Amniotic epithelial cell (primary cell): ENCODE results near the gene GLRA1.
"Not testable (repeated sequence)": the region's sequence is repeated elsewhere in the genome, so short reads cannot be mapped to it uniquely, and the experiment has no call there.

Experiments
- DNase-seq: peaks from one replicate; pipeline ENCODE4 v3.0.0-alpha.2; 2010; ENCODE audit warnings: low read depth

The GLRA1 gene

DNA sequence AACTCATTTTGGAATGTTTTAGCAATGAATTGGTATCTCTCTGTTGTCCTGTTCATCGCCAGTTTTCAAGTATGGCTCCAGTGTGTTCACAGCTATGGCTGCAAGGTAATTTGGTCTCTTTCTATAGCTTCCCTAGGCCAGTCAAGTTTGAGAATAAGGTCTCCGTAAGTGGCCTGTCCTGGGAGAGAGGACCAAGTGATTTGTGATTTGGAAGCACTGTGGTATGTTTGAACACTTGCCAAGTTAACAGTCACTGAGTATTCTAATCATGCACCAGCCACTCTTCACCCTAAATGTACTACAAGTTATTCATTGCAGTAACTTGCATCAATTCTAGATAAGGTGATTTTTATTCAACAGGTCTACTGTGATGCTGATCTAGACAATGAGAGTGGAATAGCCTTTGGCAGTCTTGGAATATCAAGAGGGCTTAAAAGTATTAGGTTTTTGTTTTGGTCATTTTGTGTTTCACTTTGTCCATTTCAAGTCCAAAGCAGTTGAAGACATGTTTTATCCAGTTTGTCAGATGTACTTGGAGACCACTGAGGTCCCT, 111.8 kb downstream of the GLRA1 start:
- DNase-seq, result peak; percentile 39

DNA sequence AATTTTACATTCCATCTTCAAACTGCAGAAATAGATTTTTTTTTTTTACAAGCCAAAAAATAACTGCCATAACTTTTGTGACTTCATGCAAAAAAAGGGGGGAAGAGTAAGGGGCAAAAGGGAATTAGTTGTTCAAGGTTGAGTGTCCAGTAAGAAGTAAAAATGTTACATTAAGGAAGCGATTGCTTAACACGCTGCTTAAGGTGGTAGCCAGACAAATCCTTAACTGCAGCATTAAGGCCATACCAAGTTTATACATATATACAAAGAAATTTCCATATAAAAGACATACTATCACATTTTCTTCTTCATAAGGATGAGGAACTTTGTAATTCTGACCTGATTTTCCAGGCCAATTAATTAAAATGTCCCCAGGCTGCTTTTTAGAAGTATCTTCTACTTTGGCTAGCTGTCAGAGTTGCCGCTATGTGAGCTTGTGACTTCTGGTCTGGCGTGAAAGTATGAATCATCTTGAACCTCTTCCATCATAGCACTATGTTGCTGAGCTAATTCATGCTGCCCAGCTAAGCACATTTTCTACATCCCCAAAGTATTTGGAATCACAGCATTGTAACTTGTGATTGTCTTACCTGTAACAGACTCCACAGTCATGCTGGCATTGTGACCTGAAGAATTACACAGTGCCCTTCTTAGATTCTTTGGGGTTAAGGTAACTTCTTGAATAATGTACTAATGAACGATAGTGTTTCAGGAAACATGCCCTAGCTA, 112.9 kb downstream of the GLRA1 start:
- DNase-seq, result peak; percentile 51

DNA sequence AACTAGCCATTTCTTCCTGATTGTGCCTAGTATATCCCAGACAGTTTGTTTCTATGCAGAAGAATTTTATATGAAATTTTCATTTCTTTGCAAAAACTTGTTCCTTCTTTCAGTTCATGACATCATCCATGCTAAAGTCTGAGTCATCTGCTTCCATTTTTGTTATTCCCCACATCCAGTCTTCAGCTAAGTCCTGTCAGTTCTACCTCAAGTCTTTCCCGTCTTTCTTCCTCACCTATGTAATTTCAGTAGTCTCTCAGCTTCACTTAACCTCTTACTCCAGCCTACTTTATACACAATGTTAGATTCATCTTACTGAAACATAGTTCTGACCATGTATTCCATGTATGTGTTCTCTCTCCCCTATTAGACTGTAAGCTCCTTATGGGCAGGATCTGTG, 113.8 kb downstream of the GLRA1 start:
- no peak for DNase-seq

GRCh38 chr5:151810449-151810848, 114.2 kb downstream of the GLRA1 start:
- peak; percentile 69 for DNase-seq

GRCh38 chr5:151808451-151809169, 116.0 kb downstream of the GLRA1 start:
- DNase-seq, result no peak

GRCh38 chr5:151805414-151806223, 119.0 kb downstream of the GLRA1 start:
- peak; percentile 96 for DNase-seq

- peak; percentile 45 for DNase-seq
These were observed 124.1 kb downstream of the GLRA1 start for GRCh38 chr5:151800532-151800931.

GRCh38 chr5:151799407-151799806, 125.2 kb downstream of the GLRA1 start:
- DNase-seq, result peak; percentile 46

DNA sequence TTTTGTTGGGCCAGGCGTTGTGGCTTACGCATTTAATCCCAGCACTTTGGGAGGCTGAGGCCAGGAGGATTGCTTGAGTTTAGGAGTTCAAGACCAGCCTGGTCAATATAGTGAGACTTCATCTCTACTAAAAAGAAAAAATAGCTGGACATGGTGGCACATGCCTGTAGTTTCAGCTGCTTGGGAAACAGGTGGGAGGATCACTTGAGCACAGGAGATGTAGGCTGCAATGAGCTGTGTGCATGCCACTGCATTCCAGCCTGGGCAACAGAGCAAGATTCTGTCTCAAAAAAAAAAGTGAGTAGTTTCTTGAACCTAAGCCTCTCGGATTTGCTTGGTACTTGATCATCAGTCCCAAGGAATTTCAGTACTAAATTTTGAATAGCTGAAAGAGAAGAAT, 126.0 kb downstream of the GLRA1 start:
- DNase-seq, result no peak

DNA sequence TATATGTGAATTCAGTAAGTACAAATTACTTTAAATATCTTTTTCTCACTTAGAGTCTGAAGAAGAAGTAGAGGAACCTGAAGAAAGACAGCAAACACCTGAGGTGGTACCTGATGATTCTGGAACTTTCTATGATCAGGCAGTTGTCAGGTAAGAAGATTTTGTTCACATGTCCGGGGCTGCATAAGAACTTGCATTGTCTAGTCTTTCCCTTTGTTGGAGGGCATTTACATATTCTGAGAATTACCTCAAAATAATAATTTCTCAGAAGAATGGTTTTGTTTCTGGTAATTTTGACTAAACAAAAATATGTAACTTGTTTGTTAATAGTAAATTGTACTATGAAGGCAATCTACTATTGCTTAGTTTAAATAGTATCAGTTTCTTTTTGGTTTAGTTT, 129.2 kb downstream of the GLRA1 start:
- DNase-seq, result no peak

GRCh38 chr5:151793358-151793757, 131.3 kb downstream of the GLRA1 start:
- DNase-seq, result no peak

DNA sequence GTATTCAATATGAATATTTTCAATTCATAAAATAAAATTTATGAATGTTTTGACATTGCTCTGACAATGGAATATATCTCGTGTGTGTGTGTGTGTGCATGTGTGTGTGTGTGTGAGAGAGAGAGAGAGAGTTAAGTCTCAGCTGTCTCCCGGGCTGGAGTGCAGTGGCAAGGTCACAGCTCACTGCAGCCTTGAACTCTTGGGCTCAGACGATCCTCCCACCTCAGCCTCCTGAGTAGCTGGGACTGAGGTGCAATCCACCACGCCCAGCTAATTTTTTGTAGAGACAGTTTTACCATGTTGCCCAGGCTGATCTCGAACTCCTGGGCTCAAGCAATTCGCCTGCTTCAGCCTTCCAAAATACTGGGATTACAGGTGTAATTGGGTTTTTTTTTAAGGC, 136.8 kb downstream of the GLRA1 start:
- no peak for DNase-seq

DNA sequence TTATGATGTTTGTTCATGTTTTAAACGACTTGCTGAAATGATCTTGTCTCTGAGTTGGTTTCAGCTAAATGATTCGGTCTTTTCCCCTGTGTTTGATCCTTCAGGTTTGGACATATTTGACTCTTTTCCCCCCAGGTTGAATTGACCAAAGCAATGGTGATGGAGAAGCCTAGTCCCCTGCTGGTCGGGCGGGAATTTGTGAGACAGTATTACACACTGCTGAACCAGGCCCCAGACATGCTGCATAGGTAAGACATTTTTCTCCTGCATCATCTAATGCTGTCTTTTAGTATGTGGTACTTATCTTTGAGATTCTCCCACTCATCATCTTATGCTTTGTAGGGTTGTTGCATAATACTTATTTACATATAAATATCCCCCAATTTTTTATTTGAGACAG, 138.2 kb downstream of the GLRA1 start:
- no peak for DNase-seq

DNA sequence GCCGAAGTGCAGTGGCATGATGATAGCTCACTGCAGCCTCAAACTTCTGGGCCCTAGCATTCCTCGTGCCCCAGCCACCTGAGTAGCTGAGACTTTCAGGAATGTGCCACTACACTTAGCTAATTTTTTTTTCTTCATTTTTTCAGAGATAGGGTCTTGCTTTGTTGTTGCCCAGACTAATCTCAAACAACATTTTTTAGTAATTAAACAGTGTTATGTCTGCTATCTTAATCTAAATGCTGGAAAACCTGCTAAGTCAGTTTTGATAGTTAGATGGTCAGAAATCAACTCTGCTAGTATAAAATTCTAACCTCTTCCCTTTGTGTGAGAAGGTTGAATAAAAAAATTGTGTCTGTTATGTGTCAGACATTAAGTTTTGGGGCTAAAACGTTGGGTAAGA, 140.5 kb downstream of the GLRA1 start:
- no peak for DNase-seq

- not testable (repeated sequence) for DNase-seq
These were observed 141.0 kb downstream of the GLRA1 start for GRCh38 chr5:151783664-151784063.

- DNase-seq, result peak; percentile 49
These were observed 143.4 kb downstream of the GLRA1 start for GRCh38 chr5:151781201-151781600.

DNA sequence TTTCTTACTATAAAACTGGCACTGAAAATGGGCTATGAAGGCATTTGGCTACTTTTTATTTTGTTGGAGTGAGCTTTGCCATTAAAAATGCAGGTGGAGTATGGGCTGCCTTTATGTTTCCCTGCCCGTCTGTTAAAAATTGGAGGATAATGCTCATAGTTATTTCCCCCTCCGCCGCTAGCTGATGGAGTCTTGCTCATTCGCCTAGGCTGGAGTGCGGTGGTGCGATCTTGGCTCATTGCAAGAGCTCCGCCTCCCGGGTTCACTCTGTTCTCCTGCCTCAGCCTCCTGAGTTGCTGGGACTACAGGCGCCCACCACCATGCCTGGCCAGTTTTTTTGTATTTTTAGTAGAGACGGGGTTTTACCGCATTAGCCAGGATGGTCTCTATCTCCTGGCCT, 144.3 kb downstream of the GLRA1 start:
- no peak for DNase-seq

DNA sequence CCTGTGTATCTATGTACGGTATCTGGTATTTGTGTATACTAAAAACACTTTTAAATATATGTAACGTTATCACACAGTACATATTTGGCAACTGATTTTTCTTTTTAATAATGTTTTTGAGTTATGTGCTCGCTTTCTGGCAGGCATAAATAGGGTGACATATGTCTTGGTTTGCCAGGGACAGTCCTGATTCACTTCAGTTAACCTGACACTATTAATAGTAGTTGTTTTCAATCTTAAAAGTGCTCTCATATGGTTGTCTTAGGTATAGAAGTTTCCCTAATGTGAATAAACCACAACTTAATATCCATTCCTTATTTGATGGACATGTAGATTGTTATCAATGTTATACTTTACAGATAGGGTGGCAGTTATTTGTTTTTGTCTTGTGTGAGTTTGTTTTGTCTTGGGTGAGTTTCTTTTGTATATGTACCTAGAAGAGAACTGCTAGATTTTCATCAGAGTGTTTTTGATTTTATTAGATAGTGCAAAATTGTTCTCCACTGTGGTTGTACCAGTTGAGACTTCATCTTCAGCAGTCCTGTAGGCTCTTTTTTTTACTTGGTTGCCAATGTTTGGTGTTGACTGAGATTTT, 145.0 kb downstream of the GLRA1 start:
- no peak for DNase-seq

GRCh38 chr5:151775025-151775606, 149.5 kb downstream of the GLRA1 start:
- DNase-seq, result no peak

GRCh38 chr5:151773951-151774350, 150.7 kb downstream of the GLRA1 start:
- no peak for DNase-seq

- peak; percentile 40 for DNase-seq
These were observed 151.6 kb downstream of the GLRA1 start for GRCh38 chr5:151772846-151773561.
